ENCODE measurements around the gene PRRT1B. TPM values are rescaled to one million over a fixed set of nuclear protein-coding genes. Genes with fewer than 3 reads are reported as not detected.

Gene PRRT1B
- polyA plus RNA-seq, 6 donors from 2014 or later = not detected

DNA sequence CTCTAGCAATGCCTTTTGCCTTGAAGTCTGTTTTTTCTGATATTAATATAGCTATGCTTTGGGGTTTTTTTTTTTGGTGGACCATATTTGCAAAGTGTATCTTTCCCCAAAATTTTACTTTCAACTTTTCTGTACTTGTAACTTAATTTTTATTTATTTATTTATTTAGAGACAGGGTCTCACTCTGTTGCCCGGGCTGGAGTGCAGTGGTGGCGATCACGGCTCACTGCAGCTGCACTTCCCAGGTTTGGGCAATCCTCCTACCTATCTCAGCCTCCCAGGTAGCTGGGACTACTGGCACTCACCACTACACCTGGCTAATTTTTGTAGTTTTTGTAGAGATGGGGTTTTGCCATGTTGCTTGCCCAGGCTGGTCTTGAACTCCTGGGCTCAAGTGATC is 20.8 kb downstream of the PRRT1B start:
- Mint-ChIP-seq H3K4me3 (peak overlapping the region in 1 of 8 donors; percentile 25), H3K27me3 (no peaks in the 10 kb centered on the region)

DNA sequence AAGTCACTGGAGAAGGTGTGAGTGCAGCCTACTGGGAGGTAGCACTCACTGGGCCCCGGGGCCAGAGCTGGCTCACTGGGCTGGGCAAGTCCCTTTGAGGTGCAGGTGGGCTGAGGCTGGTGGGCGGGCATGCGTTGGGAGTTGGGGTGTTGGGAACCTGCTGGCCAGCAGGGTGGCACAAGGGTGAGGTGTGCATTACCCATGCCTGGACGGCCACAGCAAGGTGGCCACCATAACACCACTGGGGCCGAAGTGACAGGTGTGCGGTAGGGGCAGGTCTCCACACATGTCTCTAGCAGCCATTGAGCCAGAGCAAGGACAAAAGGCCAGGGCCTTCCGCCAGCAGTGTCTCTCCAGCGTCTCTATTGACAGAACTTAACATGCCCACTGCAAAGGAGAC is 22.6 kb downstream of the PRRT1B start:
- H3K9me3 Mint-ChIP-seq = peaks cover 0 to under 1% (median 0%) of the 10 kb centered on the region in 7 donors
- no peaks in the 10 kb centered on the region for H3K27me3 Mint-ChIP-seq
- DNase-seq = no peak
- H3K4me3 Mint-ChIP-seq = peak overlapping the region in 1 of 8 donors; percentile 59
- no peak for ATAC-seq (ENCODE audit: low read depth in 2 of 2)
- H3K36me3 Mint-ChIP-seq = no peaks in the 10 kb centered on the region
- peaks cover 0 to 3% (median 0%) of the 10 kb centered on the region in 3 donors for H3K4me1 Mint-ChIP-seq
- no peak overlapping the region for H3K27ac Mint-ChIP-seq

More for the DNA sequence above, 20.8 kb downstream of the PRRT1B start:
- no peaks in the 10 kb centered on the region for H3K36me3 Mint-ChIP-seq
- peaks cover 0 to 8% (median 0%) of the 10 kb centered on the region in 7 donors for H3K9me3 Mint-ChIP-seq
- peak overlapping the region in 1 of 6 donors; percentile 47 for H3K27ac Mint-ChIP-seq
- DNase-seq = no peak
- H3K4me1 Mint-ChIP-seq = peaks cover 0 to 1% (median 0%) of the 10 kb centered on the region in 3 donors
- ATAC-seq (ENCODE audit: low read depth in 2 of 2) = no peak

DNA sequence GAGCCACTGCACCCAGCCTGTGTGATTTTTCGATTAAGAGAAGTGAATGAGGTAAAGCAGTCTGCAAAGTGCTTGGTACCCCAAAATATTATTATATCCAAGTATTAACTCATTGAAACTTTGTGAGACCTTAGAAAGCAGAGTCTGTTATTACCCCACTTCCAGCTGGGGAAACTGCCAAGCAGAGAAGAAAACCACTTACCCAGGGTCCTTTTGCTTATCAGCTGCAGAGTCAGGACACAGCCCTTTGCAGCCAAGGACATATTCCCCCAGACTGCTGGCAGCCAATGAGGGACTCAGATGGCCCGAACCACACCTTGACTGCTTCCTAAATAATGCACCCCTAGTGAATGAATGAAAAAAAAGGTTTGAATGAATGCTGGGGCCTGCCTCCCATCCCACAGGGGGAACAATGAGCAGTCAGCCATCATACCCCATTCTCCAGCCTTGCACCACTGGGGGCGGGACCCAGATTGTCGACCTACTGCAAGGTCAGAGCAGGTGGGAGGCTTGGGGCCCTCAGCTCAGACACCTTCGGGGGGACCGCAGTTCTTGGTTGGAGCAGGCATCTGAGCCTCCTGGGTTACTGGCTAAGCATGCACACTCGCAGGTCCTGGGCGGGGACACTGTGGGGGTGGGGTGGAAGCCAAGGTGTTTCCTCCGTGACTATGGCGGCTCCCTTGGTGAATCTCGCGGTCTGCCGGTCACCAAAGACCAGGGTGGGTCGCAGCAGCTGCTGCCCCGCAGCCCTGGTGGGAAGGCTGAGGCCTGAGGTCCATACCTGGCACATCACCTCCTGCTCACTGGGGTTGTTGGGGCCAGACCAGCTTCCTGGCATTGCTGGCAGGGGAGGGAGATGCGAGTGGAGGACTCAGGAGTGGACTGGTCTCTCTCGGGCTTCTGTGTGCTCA is 29.7 kb downstream of the PRRT1B start:
- DNase-seq (no peak), ATAC-seq (ENCODE audit: low read depth in 2 of 2) (no peak)
- Mint-ChIP-seq H3K9me3 (no peaks in the 10 kb centered on the region), H3K36me3 (no peaks in the 10 kb centered on the region), H3K4me1 (peaks cover 20 to 26% (median 23%) of the 10 kb centered on the region in 3 donors), H3K27ac (peak overlapping the region in 5 of 6 donors; percentile 12 to 60 (median 49)), H3K27me3 (no peaks in the 10 kb centered on the region), H3K4me3 (no peak overlapping the region)

DNA sequence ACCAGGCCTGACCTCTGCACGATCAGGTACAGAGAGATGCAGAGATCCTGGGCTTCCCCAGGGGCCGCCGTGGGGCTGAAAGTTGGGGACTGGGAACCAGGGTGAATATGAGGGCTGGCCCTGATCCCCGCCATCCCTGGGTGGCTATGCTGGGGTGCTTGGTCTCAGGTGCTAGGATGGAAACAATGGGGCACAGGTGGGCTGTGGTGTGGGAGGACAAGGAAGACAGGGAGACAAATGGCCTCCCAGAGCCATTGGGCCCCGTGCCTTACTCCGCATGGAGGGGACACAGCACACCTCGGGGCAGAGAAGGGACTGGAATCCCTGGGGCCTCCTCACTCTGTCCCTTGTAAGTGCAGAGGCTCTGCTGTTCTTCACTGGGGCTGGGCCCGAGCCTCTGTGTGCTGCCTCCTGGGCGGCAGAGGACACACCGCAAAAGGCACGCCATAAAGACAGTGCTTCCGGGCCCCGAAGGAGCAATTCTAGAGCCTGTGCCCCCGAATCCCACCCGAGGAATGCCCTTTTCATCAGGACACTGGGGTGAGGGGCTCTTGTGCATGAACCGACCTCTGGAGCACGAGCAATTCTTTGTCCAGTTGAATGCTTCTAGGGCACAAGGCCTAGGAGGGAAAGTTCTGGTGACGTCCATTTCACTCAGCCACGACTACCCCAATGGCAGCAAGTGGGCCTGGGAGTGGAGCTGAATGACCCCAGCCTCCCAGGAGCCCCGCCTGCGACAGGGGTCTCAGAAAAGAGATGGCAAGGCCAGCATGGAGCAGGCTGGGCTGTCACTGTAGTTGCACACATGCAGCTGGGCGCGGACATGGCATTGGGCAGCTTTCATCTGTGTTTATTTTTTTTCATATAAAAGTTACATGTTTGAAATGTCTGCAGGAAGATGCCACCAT is 30.9 kb downstream of the PRRT1B start:
- ATAC-seq (ENCODE audit: low read depth in 2 of 2) = no peak
- Mint-ChIP-seq H3K36me3 (no peaks in the 10 kb centered on the region), H3K9me3 (no peaks in the 10 kb centered on the region), H3K27me3 (no peaks in the 10 kb centered on the region), H3K4me1 (peaks cover 19 to 26% (median 23%) of the 10 kb centered on the region in 3 donors), H3K4me3 (no peak overlapping the region), H3K27ac (peak overlapping the region in 4 of 6 donors; percentile 15 to 57 (median 44))
- DNase-seq = no peak

DNA sequence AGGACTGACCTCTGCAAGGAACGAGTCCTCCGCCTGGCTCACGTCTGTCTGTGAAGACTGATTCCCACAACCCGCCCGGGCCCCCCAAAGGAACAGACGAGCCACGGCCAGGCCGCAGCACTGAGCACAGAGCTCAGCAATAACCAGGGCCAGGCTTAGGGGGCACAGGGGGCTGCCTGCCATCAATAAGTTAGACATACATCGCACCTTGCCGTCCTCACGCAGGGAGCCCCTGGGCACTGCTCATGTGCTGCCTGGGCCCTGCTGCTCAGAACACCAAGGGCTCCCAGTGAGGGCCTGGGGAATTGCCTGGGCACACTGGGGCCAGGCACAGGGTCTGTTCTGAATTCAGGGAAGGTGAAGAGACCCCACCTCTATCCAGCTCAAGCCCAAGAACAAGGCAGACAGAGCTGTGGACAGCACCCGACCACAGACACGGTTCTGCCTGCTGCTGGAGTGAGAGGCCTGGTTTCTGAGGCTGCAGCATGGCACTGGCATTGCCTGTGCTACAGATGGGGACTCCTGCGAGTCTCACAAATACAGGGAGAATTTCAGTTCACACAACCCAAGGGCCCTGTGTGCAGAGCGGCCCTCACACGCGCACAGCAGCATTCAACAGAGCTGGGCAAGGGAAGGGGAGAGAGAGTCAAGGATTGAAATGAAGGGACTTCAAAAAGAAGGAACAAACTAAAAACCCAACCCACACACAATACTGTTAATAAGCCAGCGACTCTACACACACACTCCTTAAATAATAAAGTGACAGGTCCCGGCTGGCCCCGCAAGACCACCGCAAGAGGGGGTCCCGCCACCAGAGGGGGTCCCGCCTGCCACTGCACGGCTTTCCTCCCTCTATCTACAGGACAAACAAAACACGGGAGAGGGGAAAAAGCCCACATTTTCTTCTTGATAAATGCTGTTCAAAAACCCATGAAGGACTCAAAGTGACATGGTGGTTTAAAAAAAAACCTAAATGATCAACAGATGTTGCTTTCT is 32.0 kb downstream of the PRRT1B start:
- Mint-ChIP-seq H3K27ac (peak overlapping the region; percentile 79 to 98 (median 94)), H3K36me3 (no peaks in the 10 kb centered on the region), H3K9me3 (no peaks in the 10 kb centered on the region), H3K4me3 (peak overlapping the region in 7 of 8 donors; percentile 9 to 83 (median 55)), H3K4me1 (peaks cover 17 to 26% (median 23%) of the 10 kb centered on the region in 3 donors), H3K27me3 (no peaks in the 10 kb centered on the region)
- DNase-seq (no peak), ATAC-seq (ENCODE audit: low read depth in 2 of 2) (no peak)

DNA sequence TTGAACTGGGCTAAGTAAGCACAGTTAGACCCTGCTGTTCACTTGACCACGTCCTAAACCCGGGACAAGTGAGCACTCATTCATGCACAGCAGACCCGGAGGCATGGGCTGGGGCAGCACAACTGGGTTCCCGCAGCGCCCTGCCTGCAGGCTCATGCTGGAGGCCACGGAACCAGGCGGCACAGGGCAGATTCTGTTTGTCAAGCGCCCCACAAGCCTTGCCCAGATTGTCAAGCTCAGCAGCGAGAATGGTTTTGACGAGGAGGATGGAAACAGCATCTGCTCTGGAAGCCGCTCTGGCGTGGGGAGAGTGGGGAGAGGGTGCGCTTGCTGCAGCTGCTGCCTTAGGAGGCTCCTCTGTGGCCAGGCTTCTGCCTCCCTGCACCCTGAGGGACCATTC is 32.7 kb downstream of the PRRT1B start:
- Mint-ChIP-seq H3K9me3 (no peaks in the 10 kb centered on the region), H3K4me3 (peak overlapping the region; percentile 9 to 83 (median 64)), H3K27ac (peak overlapping the region; percentile 79 to 98 (median 94)), H3K27me3 (no peaks in the 10 kb centered on the region), H3K36me3 (no peaks in the 10 kb centered on the region), H3K4me1 (peaks cover 17 to 26% (median 23%) of the 10 kb centered on the region in 3 donors)
- ATAC-seq (ENCODE audit: low read depth in 2 of 2) (no peak), DNase-seq (no peak)

DNA sequence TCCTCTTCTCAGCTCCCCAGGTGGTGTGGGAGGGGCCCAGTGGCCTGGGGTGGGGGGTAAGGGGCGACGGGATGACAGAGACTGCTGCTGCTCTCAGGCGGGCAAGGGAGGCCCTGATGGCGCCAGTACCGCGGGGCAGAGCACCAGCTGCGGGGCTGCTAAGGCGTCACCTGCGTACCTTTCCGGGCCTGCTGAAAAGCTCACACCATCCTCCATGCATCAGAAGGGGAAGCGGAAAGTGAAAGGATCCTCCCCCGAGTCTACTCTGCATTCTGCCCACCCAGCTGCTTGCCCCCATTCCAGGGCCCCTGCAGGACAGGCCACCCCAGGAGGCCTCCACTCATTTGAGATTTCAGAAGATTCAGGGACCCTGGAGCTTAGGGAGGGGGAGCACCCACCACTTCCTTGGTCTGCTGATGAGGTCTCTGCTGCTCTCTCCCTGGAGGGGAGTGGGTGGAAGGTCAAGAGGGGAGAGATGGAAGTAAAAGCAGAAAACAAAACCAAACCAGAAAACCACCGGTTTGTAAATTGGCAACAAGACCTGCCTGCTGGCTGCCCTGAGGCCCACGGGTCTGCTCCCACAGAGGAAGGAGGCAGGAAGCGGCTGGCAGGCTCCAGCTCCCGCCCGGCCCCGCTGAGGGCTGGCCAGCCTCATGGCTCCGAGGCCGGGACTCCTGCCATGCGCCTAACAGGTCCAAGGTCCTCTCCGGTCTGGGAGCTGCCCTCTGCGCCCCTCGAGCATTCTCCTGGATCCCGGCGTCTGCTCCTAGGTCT is 33.6 kb downstream of the PRRT1B start:
- Mint-ChIP-seq H3K27ac (peak overlapping the region; percentile 91 to 98 (median 96)), H3K36me3 (no peaks in the 10 kb centered on the region)
- ATAC-seq (ENCODE audit: low read depth in 2 of 2) = peak; percentile 97 to 98

DNA sequence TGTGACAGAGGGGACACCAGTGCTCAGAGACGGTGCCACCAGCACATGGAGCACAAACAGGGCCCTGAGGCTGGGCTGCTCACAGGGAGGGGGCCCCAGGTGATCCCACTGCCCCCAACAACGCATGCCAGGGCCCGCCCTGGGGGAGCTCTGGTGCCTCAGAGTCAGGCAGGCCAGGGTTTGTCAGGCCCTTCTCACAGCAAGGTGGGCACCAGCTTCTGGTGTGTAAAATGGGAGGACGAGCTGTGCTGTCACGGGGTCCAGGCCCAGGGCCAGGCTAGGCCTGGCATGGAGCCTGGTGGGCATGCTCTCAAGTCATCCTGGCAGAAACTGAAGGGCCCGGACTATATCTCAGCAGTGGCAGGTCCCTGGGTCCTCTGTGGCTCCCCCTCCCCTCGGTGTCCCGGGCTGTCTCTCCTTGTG is 34.5 kb downstream of the PRRT1B start:
- no peaks in the 10 kb centered on the region for H3K36me3 Mint-ChIP-seq
- H3K27me3 Mint-ChIP-seq = no peaks in the 10 kb centered on the region
- peaks cover 17 to 28% (median 28%) of the 10 kb centered on the region in 3 donors for H3K4me1 Mint-ChIP-seq
- ATAC-seq (ENCODE audit: low read depth in 2 of 2) (no peak), DNase-seq (no peak)
- H3K27ac Mint-ChIP-seq = peak overlapping the region; percentile 54 to 96 (median 93)
- H3K9me3 Mint-ChIP-seq = no peaks in the 10 kb centered on the region
- H3K4me3 Mint-ChIP-seq = peak overlapping the region in 3 of 8 donors; percentile 68 to 85 (median 70)

More for the DNA sequence above, 33.6 kb downstream of the PRRT1B start:
- no peaks in the 10 kb centered on the region for H3K9me3 Mint-ChIP-seq
- peak overlapping the region; percentile 59 to 87 (median 83) for H3K4me3 Mint-ChIP-seq
- DNase-seq = peak; percentile 79
- no peaks in the 10 kb centered on the region for H3K27me3 Mint-ChIP-seq
- peaks cover 17 to 26% (median 23%) of the 10 kb centered on the region in 3 donors for H3K4me1 Mint-ChIP-seq

DNA sequence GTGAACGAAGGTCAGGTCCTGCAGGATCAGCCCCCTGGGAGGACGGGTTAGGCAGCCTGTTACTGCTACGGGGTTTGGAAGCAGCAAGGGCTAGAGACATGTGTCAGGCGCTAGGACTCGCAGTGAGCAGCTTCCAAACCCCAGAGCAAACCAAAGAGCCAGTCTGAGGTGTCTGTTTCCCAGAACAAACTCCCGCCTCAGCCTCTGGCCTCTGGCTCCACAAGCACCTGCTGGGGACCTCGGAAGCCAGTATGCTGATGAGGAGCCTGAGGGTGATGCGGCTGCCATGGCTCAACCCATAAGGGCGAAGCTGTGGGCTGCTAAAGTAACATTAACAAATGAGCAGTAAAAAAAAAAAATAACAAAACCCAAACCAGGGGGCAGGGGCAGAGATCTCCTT is 35.0 kb downstream of the PRRT1B start:
- DNase-seq (no peak), ATAC-seq (ENCODE audit: low read depth in 2 of 2) (no peak)
- Mint-ChIP-seq H3K27me3 (no peaks in the 10 kb centered on the region), H3K4me1 (peaks cover 21 to 33% (median 33%) of the 10 kb centered on the region in 3 donors), H3K4me3 (peak overlapping the region in 1 of 8 donors; percentile 59), H3K27ac (peak overlapping the region in 4 of 6 donors; percentile 54 to 91 (median 60)), H3K36me3 (peaks cover 0 to 2% of the 10 kb centered on the region in 2 donors), H3K9me3 (no peaks in the 10 kb centered on the region)

DNA sequence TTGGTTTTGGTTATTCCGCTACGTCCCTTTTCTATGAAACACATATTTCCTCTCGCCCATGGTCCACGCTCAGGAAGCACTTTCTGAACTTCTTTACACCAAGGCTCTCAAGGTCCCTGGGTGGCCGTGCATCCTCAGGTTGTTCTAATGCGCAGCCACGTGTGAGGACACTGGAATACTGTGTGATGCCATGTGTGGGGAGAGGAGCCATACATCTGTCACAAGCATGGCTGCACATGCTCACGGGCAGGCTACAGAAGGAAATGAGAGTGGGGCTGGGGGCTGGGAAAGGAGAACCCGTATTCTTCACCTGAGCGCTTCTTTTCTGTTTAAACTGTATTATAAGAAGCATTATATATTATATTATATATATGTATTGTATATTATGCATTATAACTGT is 36.7 kb downstream of the PRRT1B start:
- DNase-seq (no peak), ATAC-seq (ENCODE audit: low read depth in 2 of 2) (no peak)
- Mint-ChIP-seq H3K36me3 (peaks cover 3% of the 10 kb centered on the region in 2 donors), H3K27me3 (no peaks in the 10 kb centered on the region), H3K9me3 (no peaks in the 10 kb centered on the region), H3K27ac (peak overlapping the region in 3 of 6 donors; percentile 6 to 79 (median 51)), H3K4me3 (no peak overlapping the region), H3K4me1 (peaks cover 37 to 47% (median 42%) of the 10 kb centered on the region in 3 donors)

DNA sequence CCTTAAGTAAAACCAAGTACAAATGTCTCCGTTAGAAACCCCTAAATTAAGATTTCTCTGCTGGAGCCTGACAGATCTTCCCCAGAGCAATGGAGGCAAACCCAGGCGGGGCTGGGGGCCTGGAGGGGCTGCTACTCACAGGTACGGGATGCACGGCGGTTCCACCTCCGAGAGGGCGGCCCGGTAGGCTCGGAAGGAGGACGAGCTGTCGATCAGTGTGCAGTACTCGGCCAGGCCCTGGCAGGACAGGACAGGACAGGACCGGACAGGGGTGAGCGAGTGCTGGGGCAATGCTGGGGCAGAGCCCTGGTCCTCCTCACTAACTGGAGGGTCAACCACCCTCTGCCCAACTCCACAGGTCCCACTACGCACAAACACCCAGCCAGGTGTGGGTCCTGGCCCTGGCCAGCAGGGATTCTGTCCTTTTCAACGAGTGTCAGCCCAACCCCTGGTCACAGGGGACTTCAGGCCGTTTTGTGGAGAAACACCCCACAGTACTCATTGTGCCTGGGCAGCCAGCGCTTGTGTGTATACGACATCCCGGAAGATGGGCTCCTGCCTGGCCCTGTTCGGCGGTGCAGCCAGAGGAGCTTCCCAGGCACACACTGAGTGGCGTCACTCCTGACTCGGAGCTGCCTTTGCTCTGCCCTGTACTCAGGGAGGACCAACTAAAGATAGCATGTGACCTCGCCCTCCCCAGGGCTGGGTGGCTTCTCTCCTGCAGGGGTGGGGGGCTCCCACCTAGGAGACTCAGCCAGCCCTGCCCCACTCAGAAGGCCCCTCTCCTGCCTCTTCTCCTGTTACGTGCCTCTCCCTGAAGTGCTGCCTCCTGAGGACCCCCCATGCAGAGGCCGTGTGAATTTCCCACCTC is 37.4 kb downstream of the PRRT1B start:
- ATAC-seq (ENCODE audit: low read depth in 2 of 2) (no peak), DNase-seq (no peak)
- Mint-ChIP-seq H3K9me3 (no peaks in the 10 kb centered on the region), H3K4me1 (peaks cover 42 to 44% (median 43%) of the 10 kb centered on the region in 3 donors), H3K27me3 (no peaks in the 10 kb centered on the region), H3K27ac (peak overlapping the region in 2 of 6 donors; percentile 51 to 79), H3K36me3 (peaks cover 3 to 9% of the 10 kb centered on the region in 2 donors), H3K4me3 (peak overlapping the region in 1 of 8 donors; percentile 15)
